Stomach (tissue), 4 donors: Measurements from ENCODE around the gene ARRB1.

Experiments used
- CTCF ChIP-seq, 7 experiments: fragments of 450-650 bp in 4 of 7; fragments of 200-600 bp in 3 of 7; sonication (generic) in 3 of 7; IDR thresholded peaks; one replicate each; pipeline ENCODE4 v1.5.1; 2016 to 2019; ENCODE audit warnings: antibody characterized with exemption in 7 of 7, control low read depth in 2 of 7, mild to moderate bottlenecking in 1 of 7
- POLR2A ChIP-seq, 4 donors: fragments of 450-650 bp; IDR thresholded peaks; one replicate each; pipeline ENCODE4 v1.6.1; 2016; ENCODE audit warnings: antibody characterized with exemption in 4 of 4, control low read depth in 2 of 4, mild to moderate bottlenecking in 1 of 4, moderate library complexity in 1 of 4
- POLR2AphosphoS5 ChIP-seq, 3 donors: sonication (generic); formaldehyde crosslinking; IDR thresholded peaks; one replicate each; pipeline ENCODE4 v1.6.1; 2016; ENCODE audit warnings: antibody characterized with exemption in 3 of 3

GRCh38 chr11:75365711-75366181 is 14.3 kb upstream of the ARRB1 start:
- TF ChIP-seq POLR2A (IDR thresholded peaks at IDR 0.05) (no peak), CTCF (IDR thresholded peaks at IDR 0.05) (no peak), POLR2AphosphoS5 (IDR thresholded peaks at IDR 0.05) (no peak)
